Transverse colon (tissue), 4 donors: ENCODE measurements around the gene KIF20B. TPM values are rescaled to one million over a fixed set of nuclear protein-coding genes. Genes with fewer than 3 reads are reported as not detected.

Experiments
- DNase-seq: peaks from one replicate; pipeline ENCODE4 v3.0.0-alpha.2; 2019
- H3K27ac ChIP-seq, 4 donors: fragments of 200-600 bp; sonication (generic); 2 replicates each; pipeline ENCODE4 v1.5.1; 2016 to 2018; ENCODE audit warnings: inconsistent platforms in 4 of 4
- H3K27me3 ChIP-seq: fragments of 200-600 bp; sonication (generic); 2 replicates; pipeline ENCODE4 v1.5.1; 2017; ENCODE audit warnings: inconsistent platforms
- H3K36me3 ChIP-seq, 4 donors: fragments of 200-600 bp; sonication (generic); 2 replicates each; pipeline ENCODE4 v1.5.1; 2017 to 2019; ENCODE audit warnings: inconsistent platforms in 4 of 4
- H3K4me1 ChIP-seq, 4 donors: fragments of 200-600 bp; sonication (generic); 2 replicates each; pipeline ENCODE4 v1.5.1; 2017 to 2020; ENCODE audit warnings: inconsistent platforms in 4 of 4
- H3K4me3 ChIP-seq, 4 donors: fragments of 200-600 bp; sonication (generic); 1 replicate in 1 of 4; 2 replicates in 3 of 4; pipeline versions ENCODE4 v1.5.1 to v1.6.1; 2017 to 2019; ENCODE audit warnings: inconsistent platforms in 4 of 4
- H3K9me3 ChIP-seq, 2 donors: fragments of 200-600 bp; sonication (generic); 2 replicates each; pipeline ENCODE4 v1.5.1; 2017 to 2019; ENCODE audit warnings: inconsistent platforms in 2 of 2
- CTCF ChIP-seq, 5 experiments: fragments of 200-600 bp in 3 of 5; fragments of 450-650 bp in 2 of 5; sonication (generic) in 3 of 5; IDR thresholded peaks; 1 replicate in 2 of 5; 2 replicates in 3 of 5; pipeline ENCODE4 v1.5.1; 2016 to 2017; ENCODE audit warnings: antibody characterized with exemption in 5 of 5, inconsistent platforms in 3 of 5, mild to moderate bottlenecking in 2 of 5, moderate library complexity in 1 of 5
- EP300 ChIP-seq: sonication (generic); formaldehyde crosslinking; IDR thresholded peaks from one replicate; pipeline ENCODE4 v1.6.1; 2017; ENCODE audit warnings: antibody characterized with exemption, low read depth
- POLR2A ChIP-seq: fragments of 450-650 bp; IDR thresholded peaks from one replicate; pipeline ENCODE4 v1.6.1; 2016; ENCODE audit warnings: antibody characterized with exemption, mild to moderate bottlenecking, moderate library complexity
- POLR2AphosphoS5 ChIP-seq, 3 donors: sonication (generic); formaldehyde crosslinking; IDR thresholded peaks; one replicate each; pipeline ENCODE4 v1.6.1; 2016; ENCODE audit warnings: antibody characterized with exemption in 3 of 3
- WGBS, 2 donors: methylation state at CpG; one replicate each; pipeline ENCODE4 v1.1.5; 2018; ENCODE audit warnings: low coverage in 1 of 2; 5-methylcytosine and 5-hydroxymethylcytosine counted together
- in situ Hi-C, 4 donors: fragments of 200-750 bp; cut with MboI; loops; one replicate each; pipeline versions ENCODE4 v1.15.0 to v1.15.1; 2017; ENCODE audit warnings: low sequenced_read_pairs in 3 of 4, low pct_ligation_motif_present in 1 of 4, low pct_unique_long_range_greater_than_20kb in 1 of 4
- intact Hi-C: fragments of 100-400 bp; cut with DNase I; formaldehyde crosslinking; loops from one replicate; pipeline ENCODE4 v1.15.1; 2023; ENCODE audit warnings: low total_unique reads
- total RNA-seq, 4 donors: library from RNA; depleted of rRNA; stranded (reverse); fragments of >200 nt; gene quantifications; one replicate each; pipeline ENCODE4 v1.1.0, GENCODE V29; 2016

KIF20B gene
- total RNA-seq, 4 donors from 2014 or later, result 0.37 to 3.3 (median 2.5) TPM

GRCh38 chr10:89677341-89677740 lies 24.0 kb upstream of the KIF20B start:
- Histone ChIP-seq H3K27me3 (no peaks in the 10 kb centered on the region), H3K4me3 (no peak overlapping the region), H3K9me3 (no peaks in the 10 kb centered on the region), H3K4me1 (no peaks in the 10 kb centered on the region), H3K27ac (no peak overlapping the region), H3K36me3 (no peaks in the 10 kb centered on the region)
- DNase-seq, result no peak
- in situ Hi-C loops (loop anchor here in 2 of 4 donors (25.0 kb wide), 1 partner anchor 240 kb away; no protein-coding TSS in a partner anchor), intact Hi-C loops (no loop called here)
- TF ChIP-seq EP300, result no peak
- TF ChIP-seq POLR2A, result no peak
- TF ChIP-seq CTCF (IDR thresholded peaks at IDR 0.05), result no peak
- TF ChIP-seq POLR2AphosphoS5 (IDR thresholded peaks at IDR 0.05), result no peak

- H3K4me3 ChIP-seq, result no peak overlapping the region
- intact Hi-C loops (no loop called here), in situ Hi-C loops (loop anchor here in 2 of 4 donors (25.0 kb wide), 1 partner anchor 243 kb away; no protein-coding TSS in a partner anchor)
- DNase-seq, result no peak
- 71 to 92% methylated on average over 1 to 3 of the region's 3 CpGs for WGBS, 2 donors
- no peak for TF ChIP-seq CTCF (IDR thresholded peaks at IDR 0.05)
- no peak for TF ChIP-seq POLR2A
- no peak for TF ChIP-seq POLR2AphosphoS5 (IDR thresholded peaks at IDR 0.05)
- TF ChIP-seq EP300, result no peak
- no peak overlapping the region for H3K27ac ChIP-seq
- no peaks in the 10 kb centered on the region for H3K9me3 ChIP-seq
- no peaks in the 10 kb centered on the region for H3K4me1 ChIP-seq
- H3K27me3 ChIP-seq, result no peaks in the 10 kb centered on the region
- H3K36me3 ChIP-seq, result no peaks in the 10 kb centered on the region
Observed at GRCh38 chr10:89679986-89680385, 21.4 kb upstream of the KIF20B start.

GRCh38 chr10:89683883-89684282 lies 17.5 kb upstream of the KIF20B start:
- WGBS, 2 donors, result 70 to 80% methylated on average over 1 to 5 of the region's 5 CpGs
- no peak for DNase-seq
- H3K4me3 ChIP-seq, result no peak overlapping the region
- intact Hi-C loops, result no loop called here
- no peaks in the 10 kb centered on the region for H3K36me3 ChIP-seq
- no peaks in the 10 kb centered on the region for H3K27me3 ChIP-seq
- no peak for TF ChIP-seq CTCF (IDR thresholded peaks at IDR 0.05)
- no peak for TF ChIP-seq POLR2A
- TF ChIP-seq POLR2AphosphoS5 (IDR thresholded peaks at IDR 0.05), result no peak
- TF ChIP-seq EP300, result no peak
- H3K9me3 ChIP-seq, result no peaks in the 10 kb centered on the region
- no peak overlapping the region for H3K27ac ChIP-seq
- no peaks in the 10 kb centered on the region for H3K4me1 ChIP-seq
- in situ Hi-C loops, result loop anchor here in 2 of 4 donors (25.0 kb wide), 1 partner anchor 247 kb away; no protein-coding TSS in a partner anchor

GRCh38 chr10:89684604-89685003 lies 16.8 kb upstream of the KIF20B start:
- Histone ChIP-seq H3K4me1 (no peaks in the 10 kb centered on the region), H3K27me3 (no peaks in the 10 kb centered on the region), H3K9me3 (no peaks in the 10 kb centered on the region), H3K36me3 (no peaks in the 10 kb centered on the region), H3K27ac (no peak overlapping the region), H3K4me3 (no peak overlapping the region)
- intact Hi-C loops (no loop called here), in situ Hi-C loops (loop anchor here in 2 of 4 donors (25.0 kb wide), 1 partner anchor 247 kb away; no protein-coding TSS in a partner anchor)
- WGBS, 2 donors, result 80 to 94% methylated on average over 1 to 2 of the region's 2 CpGs
- no peak for TF ChIP-seq CTCF (IDR thresholded peaks at IDR 0.05)
- no peak for TF ChIP-seq POLR2A
- TF ChIP-seq EP300, result no peak
- TF ChIP-seq POLR2AphosphoS5 (IDR thresholded peaks at IDR 0.05), result no peak
- DNase-seq, result no peak
